ENCODE results near the gene CNIH3. TPM values are rescaled to one million over a fixed set of nuclear protein-coding genes. Genes with fewer than 3 reads are reported as not detected.
A peak's percentile ranks its signal among the peaks of the same experiment; 100 is the strongest.

Gene CNIH3
- total and polyA plus RNA-seq, 3 experiments from 2014 or later, result 1.1 to 1.6 (median 1.5) TPM

- no peaks in the 10 kb centered on the region for H3K36me3 ChIP-seq (ENCODE audit: insufficient read depth, low read length)
- H3K4me1 ChIP-seq (ENCODE audit: insufficient read depth, low read length), result peaks cover 6% of the 10 kb centered on the region
- no peak overlapping the region for H3K4me3 ChIP-seq (ENCODE audit: low read length)
- H3K27me3 ChIP-seq (ENCODE audit: insufficient read depth, low read length, poor library complexity, severe bottlenecking), result no peaks in the 10 kb centered on the region
- H3K27ac ChIP-seq (ENCODE audit: low read depth, low read length), result no peak overlapping the region
- H3K9me3 Mint-ChIP-seq, result peaks cover 0 to 2% (median 0%) of the 10 kb centered on the region in 5 donors
- H3K4me3 Mint-ChIP-seq, result no peak overlapping the region
- no peak for DNase-seq
- POLR2A ChIA-PET, result no interaction called here
- H3K9me3 ChIP-seq (ENCODE audit: low read length), result no peaks in the 10 kb centered on the region
- peaks cover 6 to 10% (median 8%) of the 10 kb centered on the region in 3 donors for H3K4me1 Mint-ChIP-seq
- H3K27me3 Mint-ChIP-seq, result peaks cover 0 to 8% of the 10 kb centered on the region in 2 donors
- CTCF ChIA-PET, result no interaction called here
- H3K27ac Mint-ChIP-seq, result no peak overlapping the region
- no peaks in the 10 kb centered on the region for H3K36me3 Mint-ChIP-seq
These were observed 116.4 kb downstream of the CNIH3 start for GRCh38 chr1:224732377-224733026.

- H3K27ac ChIP-seq (ENCODE audit: low read depth, low read length), result no peak overlapping the region
- peaks cover 0 to 8% of the 10 kb centered on the region in 2 donors for H3K27me3 Mint-ChIP-seq
- no peak overlapping the region for H3K27ac Mint-ChIP-seq
- no peak for DNase-seq
- POLR2A ChIA-PET, result no interaction called here
- no peaks in the 10 kb centered on the region for H3K9me3 ChIP-seq (ENCODE audit: low read length)
- H3K4me3 Mint-ChIP-seq, result no peak overlapping the region
- no peaks in the 10 kb centered on the region for H3K36me3 ChIP-seq (ENCODE audit: insufficient read depth, low read length)
- H3K4me3 ChIP-seq (ENCODE audit: low read length), result no peak overlapping the region
- no peaks in the 10 kb centered on the region for H3K36me3 Mint-ChIP-seq
- H3K27me3 ChIP-seq (ENCODE audit: insufficient read depth, low read length, poor library complexity, severe bottlenecking), result no peaks in the 10 kb centered on the region
- peaks cover 6 to 10% (median 8%) of the 10 kb centered on the region in 3 donors for H3K4me1 Mint-ChIP-seq
- H3K9me3 Mint-ChIP-seq, result peaks cover 0 to 2% (median 0%) of the 10 kb centered on the region in 5 donors
- CTCF ChIA-PET, result no interaction called here
- H3K4me1 ChIP-seq (ENCODE audit: insufficient read depth, low read length), result peaks cover 6% of the 10 kb centered on the region
These were observed 117.2 kb downstream of the CNIH3 start for GRCh38 chr1:224733027-224733911.

- Histone ChIP-seq H3K27me3 (ENCODE audit: insufficient read depth, low read length, poor library complexity, severe bottlenecking) (no peaks in the 10 kb centered on the region), H3K9me3 (ENCODE audit: low read length) (no peaks in the 10 kb centered on the region), H3K4me1 (ENCODE audit: insufficient read depth, low read length) (peaks cover 6% of the 10 kb centered on the region), H3K36me3 (ENCODE audit: insufficient read depth, low read length) (no peaks in the 10 kb centered on the region), H3K4me3 (ENCODE audit: low read length) (no peak overlapping the region), H3K27ac (ENCODE audit: low read depth, low read length) (no peak overlapping the region)
- Mint-ChIP-seq H3K4me3 (no peak overlapping the region), H3K36me3 (no peaks in the 10 kb centered on the region), H3K27me3 (peaks cover 0 to 8% of the 10 kb centered on the region in 2 donors), H3K9me3 (peaks cover 0 to 2% (median 0%) of the 10 kb centered on the region in 5 donors), H3K4me1 (peaks cover 6 to 10% (median 8%) of the 10 kb centered on the region in 3 donors), H3K27ac (no peak overlapping the region)
- CTCF ChIA-PET, result no interaction called here
- DNase-seq, result no peak
- POLR2A ChIA-PET, result no interaction called here
These were observed 118.3 kb downstream of the CNIH3 start for GRCh38 chr1:224734261-224734935.

- no peaks in the 10 kb centered on the region for H3K9me3 ChIP-seq (ENCODE audit: low read length)
- H3K27ac Mint-ChIP-seq, result no peak overlapping the region
- ChIA-PET CTCF (no interaction called here), POLR2A (no interaction called here)
- H3K27me3 Mint-ChIP-seq, result peaks cover 0 to 8% of the 10 kb centered on the region in 2 donors
- H3K4me3 Mint-ChIP-seq, result no peak overlapping the region
- H3K4me1 Mint-ChIP-seq, result peaks cover 6 to 10% (median 8%) of the 10 kb centered on the region in 3 donors
- no peaks in the 10 kb centered on the region for H3K27me3 ChIP-seq (ENCODE audit: insufficient read depth, low read length, poor library complexity, severe bottlenecking)
- no peak overlapping the region for H3K27ac ChIP-seq (ENCODE audit: low read depth, low read length)
- H3K36me3 ChIP-seq (ENCODE audit: insufficient read depth, low read length), result no peaks in the 10 kb centered on the region
- peaks cover 6% of the 10 kb centered on the region for H3K4me1 ChIP-seq (ENCODE audit: insufficient read depth, low read length)
- H3K9me3 Mint-ChIP-seq, result peaks cover 0 to 2% (median 0%) of the 10 kb centered on the region in 5 donors
- no peak for DNase-seq
- H3K4me3 ChIP-seq (ENCODE audit: low read length), result no peak overlapping the region
- H3K36me3 Mint-ChIP-seq, result no peaks in the 10 kb centered on the region
These were observed 119.0 kb downstream of the CNIH3 start for GRCh38 chr1:224735159-224735558.

- POLR2A ChIA-PET, result no interaction called here
- no peak overlapping the region for H3K27ac ChIP-seq (ENCODE audit: low read depth, low read length)
- no peak for DNase-seq
These were observed 120.7 kb downstream of the CNIH3 start for GRCh38 chr1:224736619-224737352.

GRCh38 chr1:224737353-224737727 lies 121.2 kb downstream of the CNIH3 start:
- H3K27ac ChIP-seq (ENCODE audit: low read depth, low read length), result no peak overlapping the region
- CTCF ChIA-PET, result no interaction called here
- H3K4me3 Mint-ChIP-seq, result no peak overlapping the region
- peaks cover 6% of the 10 kb centered on the region for H3K4me1 ChIP-seq (ENCODE audit: insufficient read depth, low read length)
- no peaks in the 10 kb centered on the region for H3K9me3 ChIP-seq (ENCODE audit: low read length)
- H3K27me3 ChIP-seq (ENCODE audit: insufficient read depth, low read length, poor library complexity, severe bottlenecking), result no peaks in the 10 kb centered on the region
- no peaks in the 10 kb centered on the region for H3K9me3 Mint-ChIP-seq
- peaks cover 5 to 19% of the 10 kb centered on the region in 2 donors for H3K27me3 Mint-ChIP-seq
- H3K4me3 ChIP-seq (ENCODE audit: low read length), result no peak overlapping the region
- H3K4me1 Mint-ChIP-seq, result peaks cover 6 to 10% (median 8%) of the 10 kb centered on the region in 3 donors
- POLR2A ChIA-PET, result no interaction called here
- no peaks in the 10 kb centered on the region for H3K36me3 ChIP-seq (ENCODE audit: insufficient read depth, low read length)
- H3K36me3 Mint-ChIP-seq, result no peaks in the 10 kb centered on the region
- no peak for DNase-seq
- no peak overlapping the region for H3K27ac Mint-ChIP-seq

More at GRCh38 chr1:224736619-224737352, 120.7 kb downstream of the CNIH3 start:
- H3K4me3 Mint-ChIP-seq, result no peak overlapping the region
- H3K27me3 Mint-ChIP-seq, result peaks cover 2 to 17% of the 10 kb centered on the region in 2 donors
- H3K9me3 Mint-ChIP-seq, result no peaks in the 10 kb centered on the region
- peaks cover 6% of the 10 kb centered on the region for H3K4me1 ChIP-seq (ENCODE audit: insufficient read depth, low read length)
- no peaks in the 10 kb centered on the region for H3K9me3 ChIP-seq (ENCODE audit: low read length)
- no peak overlapping the region for H3K4me3 ChIP-seq (ENCODE audit: low read length)
- no peaks in the 10 kb centered on the region for H3K36me3 Mint-ChIP-seq
- no peaks in the 10 kb centered on the region for H3K27me3 ChIP-seq (ENCODE audit: insufficient read depth, low read length, poor library complexity, severe bottlenecking)
- CTCF ChIA-PET, result no interaction called here
- H3K36me3 ChIP-seq (ENCODE audit: insufficient read depth, low read length), result no peaks in the 10 kb centered on the region
- no peak overlapping the region for H3K27ac Mint-ChIP-seq
- peaks cover 6 to 10% (median 8%) of the 10 kb centered on the region in 3 donors for H3K4me1 Mint-ChIP-seq

GRCh38 chr1:224739303-224739996 lies 123.3 kb downstream of the CNIH3 start:
- CTCF ChIA-PET, result interaction anchor here (0.7 kb wide), 1 partner anchor 1017 kb away, joined by 3 read pairs; no protein-coding TSS in a partner anchor
- no peaks in the 10 kb centered on the region for H3K36me3 ChIP-seq (ENCODE audit: insufficient read depth, low read length)
- DNase-seq, result no peak
- H3K9me3 ChIP-seq (ENCODE audit: low read length), result no peaks in the 10 kb centered on the region
- Mint-ChIP-seq H3K27me3 (peaks cover 15 to 21% of the 10 kb centered on the region in 2 donors), H3K27ac (peak overlapping the region in 1 of 8 donors; percentile 39), H3K4me3 (no peak overlapping the region), H3K4me1 (peaks cover 6 to 10% (median 8%) of the 10 kb centered on the region in 3 donors), H3K9me3 (no peaks in the 10 kb centered on the region), H3K36me3 (no peaks in the 10 kb centered on the region)
- H3K27me3 ChIP-seq (ENCODE audit: insufficient read depth, low read length, poor library complexity, severe bottlenecking), result no peaks in the 10 kb centered on the region
- POLR2A ChIA-PET, result no interaction called here
- H3K4me1 ChIP-seq (ENCODE audit: insufficient read depth, low read length), result peaks cover 6% of the 10 kb centered on the region
- H3K4me3 ChIP-seq (ENCODE audit: low read length), result no peak overlapping the region
- H3K27ac ChIP-seq (ENCODE audit: low read depth, low read length), result no peak overlapping the region
